ENCODE data around the gene TPO.
"Not testable (repeated sequence)": the region's sequence is repeated elsewhere in the genome, so short reads cannot be mapped to it uniquely, and the experiment has no call there.

Gene TPO

DNA sequence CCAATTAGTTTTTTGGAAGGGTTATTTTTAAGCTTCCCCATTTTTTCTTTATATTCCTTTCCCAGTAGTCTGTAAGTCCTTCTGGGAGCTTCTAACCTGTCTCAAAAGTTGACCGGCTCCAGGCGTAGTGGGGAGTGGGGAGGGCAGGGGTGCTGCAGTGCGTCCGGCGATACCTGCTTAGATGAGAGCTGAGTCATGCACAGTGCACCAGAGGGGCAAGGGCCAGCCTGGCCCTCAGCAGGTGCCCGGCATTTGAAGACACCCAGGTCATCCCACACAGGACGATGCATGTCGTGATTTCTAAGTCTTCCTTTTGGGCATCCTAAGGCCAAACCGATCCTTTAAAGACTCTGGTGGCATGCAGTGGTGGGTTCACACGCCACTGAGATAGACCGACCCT is 73.4 kb downstream of the TPO start:
- no peak for DNase-seq

DNA sequence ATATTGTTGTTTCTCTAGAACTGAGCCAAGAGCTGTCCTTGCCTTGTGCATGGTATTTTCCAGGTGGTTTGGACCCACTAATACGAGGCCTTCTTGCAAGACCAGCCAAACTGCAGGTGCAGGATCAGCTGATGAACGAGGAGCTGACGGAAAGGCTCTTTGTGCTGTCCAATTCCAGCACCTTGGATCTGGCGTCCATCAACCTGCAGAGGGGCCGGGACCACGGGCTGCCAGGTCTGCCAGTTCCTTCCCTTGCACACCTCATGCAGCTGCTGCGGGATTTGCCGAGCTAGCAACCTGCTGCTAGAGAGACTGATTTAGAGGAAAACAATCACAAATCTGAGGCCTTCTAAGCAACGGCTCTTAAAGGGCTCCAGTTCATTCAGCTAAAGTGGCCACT is 74.5 kb downstream of the TPO start:
- DNase-seq, result no peak

DNA sequence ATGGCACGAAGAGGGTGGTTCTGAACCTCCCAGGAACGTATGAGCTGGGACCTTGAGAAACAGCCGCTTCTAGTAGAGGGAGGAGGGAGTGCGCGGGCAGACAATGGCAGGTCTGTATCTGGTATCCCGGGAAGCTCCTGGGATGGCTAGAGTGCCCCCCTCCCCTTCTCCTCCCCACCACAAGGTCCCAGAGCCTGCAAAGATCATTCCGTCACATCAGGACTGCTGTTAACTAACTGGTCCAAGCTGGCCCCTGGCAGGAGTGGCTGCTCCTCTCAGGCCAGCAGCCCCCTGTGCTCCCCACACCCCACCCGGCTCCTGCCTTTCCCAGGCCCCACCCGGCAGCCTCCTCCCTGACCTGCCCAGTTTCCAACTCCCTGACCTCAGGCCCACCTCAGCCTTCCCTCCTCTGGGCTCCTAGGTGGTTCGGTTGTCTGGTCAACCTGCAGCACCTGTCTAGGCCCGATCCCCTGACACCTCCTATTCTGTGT is 75.0 kb downstream of the TPO start:
- no peak for DNase-seq

DNA sequence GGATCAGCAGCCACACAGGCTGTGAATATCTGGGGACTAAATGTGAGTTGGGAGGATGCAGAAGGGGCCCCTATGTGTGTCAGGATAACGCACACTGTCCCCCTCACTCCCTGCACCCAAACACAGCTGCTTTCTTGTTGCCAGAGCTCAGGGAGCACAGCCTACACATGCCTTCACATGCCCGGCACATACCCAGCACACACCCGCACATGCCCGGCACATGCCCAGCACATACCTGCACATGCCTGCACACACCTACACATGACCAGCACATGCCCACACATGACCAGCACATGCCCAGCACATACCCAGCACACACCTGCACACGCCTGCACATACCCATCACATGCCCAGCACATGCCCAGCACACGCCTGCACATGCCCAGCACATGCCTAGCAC is 75.6 kb downstream of the TPO start:
- no peak for DNase-seq

DNA sequence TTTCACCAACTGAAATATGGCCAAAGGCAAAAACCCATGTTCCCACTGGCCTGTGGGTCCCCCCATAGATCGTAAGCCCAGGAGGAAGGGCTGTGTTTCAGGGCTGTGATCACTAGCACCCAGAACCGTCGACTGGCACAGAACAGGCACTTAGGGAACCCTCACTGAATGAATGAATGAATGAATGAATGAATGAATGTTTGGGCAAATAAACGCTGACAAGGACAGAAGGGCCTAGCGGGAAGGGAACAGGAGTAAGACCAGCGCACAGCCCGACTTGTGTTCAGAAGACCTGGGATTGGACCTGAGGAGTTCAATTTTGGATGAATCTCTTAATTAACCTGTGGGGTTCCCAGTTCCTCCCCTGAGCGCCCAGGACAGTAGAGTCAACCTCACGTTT is 76.2 kb downstream of the TPO start:
- DNase-seq, result no peak

DNA sequence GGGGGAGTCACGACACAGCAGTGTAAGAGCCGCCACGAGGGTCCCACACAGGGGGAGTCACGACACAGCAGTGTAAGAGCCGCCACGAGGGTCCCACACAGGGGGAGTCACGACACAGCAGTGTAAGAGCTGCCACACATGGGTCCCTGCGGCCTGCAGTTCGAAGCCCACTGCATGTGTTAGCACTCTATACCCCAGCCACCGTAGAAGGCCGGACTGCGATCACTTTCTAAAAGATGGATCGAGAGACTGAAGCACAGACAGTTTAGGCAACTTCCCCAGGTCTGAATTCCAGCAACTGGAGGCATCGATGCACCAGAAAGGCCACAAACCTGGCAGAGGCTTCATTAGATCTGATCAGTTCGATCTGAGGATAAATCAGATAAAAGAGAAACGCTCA is 77.1 kb downstream of the TPO start:
- not testable (repeated sequence) for DNase-seq

DNA sequence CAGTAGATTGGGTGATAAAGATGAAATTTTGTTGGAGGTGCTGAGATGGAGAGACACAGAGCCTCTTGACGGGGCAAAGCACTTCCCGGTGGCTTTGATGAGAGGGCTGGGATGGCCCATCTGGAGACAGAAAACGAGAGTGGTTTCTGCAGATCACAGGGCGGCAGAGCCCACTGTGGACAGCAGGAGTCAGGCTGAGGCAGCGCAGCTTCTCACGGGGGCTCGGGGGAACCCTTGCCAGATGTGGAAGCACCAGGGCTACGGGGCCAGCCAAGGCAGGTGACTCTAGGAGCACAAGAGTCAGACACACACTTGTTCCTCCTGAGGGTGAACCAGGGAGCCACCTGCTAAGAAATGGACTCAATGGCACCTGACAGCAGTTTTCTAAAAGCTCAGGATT is 78.5 kb downstream of the TPO start:
- DNase-seq, result no peak

DNA sequence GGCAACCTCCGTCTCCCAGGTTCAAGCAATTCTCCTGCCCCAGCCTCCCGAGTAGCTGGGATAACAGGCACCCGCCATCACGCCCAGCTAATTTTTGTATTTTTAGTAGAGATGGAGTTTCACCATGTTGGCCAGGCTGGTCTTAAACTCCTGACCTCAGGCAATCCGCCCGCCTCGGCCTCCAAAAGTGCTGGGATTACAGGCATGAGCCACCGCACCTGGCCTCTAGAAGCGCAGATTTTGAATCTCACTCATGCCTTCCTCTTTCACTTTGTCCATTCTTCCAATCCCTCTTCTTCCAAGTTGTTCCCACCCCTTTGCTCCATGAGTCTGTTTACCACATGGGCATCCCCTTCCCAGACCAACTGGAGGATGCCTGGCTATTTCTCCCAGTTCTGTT is 79.0 kb downstream of the TPO start:
- not testable (repeated sequence) for DNase-seq

DNA sequence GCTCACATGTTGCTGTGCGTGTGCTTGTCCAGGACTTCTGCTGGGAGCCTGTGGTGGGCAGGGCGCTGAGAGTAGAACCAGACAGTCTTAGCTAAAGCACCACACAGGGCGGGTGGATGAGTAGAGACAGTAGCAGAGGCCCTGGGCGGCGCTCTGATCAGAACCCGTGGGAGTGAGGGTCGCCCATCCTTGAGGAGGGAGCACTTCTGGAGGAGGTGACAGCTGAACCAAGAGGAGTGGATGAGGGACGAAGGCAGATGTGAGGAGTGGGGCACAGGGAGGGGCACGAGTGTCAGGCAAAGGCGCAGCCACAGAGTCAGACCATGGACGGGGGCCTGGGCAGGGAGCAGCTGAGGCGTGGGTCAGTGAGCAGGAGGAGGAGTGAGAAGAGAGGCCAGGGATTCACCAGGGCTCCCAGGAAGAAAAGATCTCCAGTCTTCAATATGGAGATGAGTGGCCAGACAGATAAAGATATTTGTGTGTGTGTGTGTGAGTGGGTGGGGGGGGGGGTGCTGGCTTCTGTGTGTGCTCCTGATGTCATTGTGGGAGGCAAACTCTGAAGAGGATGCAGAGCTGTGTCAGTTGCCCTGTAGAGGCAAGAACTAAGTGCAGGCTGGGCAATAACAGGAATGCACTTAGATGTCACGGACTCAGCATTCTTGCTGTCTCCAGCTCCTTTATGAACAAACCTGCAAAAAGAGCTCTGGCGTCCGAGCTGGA is 79.6 kb downstream of the TPO start:
- DNase-seq, result no peak

DNA sequence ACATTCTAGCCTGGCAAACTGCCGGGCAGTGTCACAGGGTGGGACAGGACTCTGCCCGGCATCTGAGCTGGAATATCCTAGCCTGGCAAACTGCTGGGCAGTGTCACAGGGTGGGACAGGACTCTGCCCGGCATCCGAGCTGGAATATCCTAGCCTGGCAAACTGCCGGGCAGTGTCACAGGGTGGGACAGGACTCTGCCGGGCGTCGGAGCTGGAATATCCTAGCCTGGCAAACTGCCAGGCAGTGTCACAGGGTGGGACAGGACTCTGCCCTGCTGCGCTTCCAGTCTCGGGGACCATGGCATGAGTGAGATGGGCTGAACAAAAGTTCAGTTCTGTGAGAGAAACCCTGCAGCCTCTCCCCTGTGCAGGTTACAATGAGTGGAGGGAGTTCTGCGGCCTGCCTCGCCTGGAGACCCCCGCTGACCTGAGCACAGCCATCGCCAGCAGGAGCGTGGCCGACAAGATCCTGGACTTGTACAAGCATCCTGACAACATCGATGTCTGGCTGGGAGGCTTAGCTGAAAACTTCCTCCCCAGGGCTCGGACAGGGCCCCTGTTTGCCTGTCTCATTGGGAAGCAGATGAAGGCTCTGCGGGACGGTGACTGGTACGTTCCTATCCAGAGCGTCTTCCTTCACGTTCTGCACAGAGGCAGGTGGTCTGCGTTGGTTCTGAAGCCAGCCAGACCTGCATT is 80.3 kb downstream of the TPO start:
- no peak for DNase-seq

DNA sequence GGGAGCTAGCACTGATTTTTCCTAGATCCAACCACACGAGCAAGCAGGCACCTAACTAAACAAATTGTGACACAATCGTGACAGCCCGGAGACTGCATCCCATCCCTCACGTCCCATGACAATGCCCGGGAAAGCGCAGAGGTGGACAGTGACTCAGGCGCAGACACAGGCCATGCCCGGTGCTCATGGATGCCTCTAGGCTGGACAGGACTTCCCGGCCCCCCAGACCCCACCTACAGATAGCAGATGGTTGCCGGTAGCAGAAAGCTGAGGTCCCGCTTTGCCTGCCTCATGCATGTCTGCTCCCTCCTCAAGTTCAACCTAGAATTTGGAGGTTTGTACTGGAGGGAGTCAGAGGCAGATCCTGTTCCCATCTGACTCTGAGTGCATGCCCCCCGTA is 81.0 kb downstream of the TPO start:
- no peak for DNase-seq

DNA sequence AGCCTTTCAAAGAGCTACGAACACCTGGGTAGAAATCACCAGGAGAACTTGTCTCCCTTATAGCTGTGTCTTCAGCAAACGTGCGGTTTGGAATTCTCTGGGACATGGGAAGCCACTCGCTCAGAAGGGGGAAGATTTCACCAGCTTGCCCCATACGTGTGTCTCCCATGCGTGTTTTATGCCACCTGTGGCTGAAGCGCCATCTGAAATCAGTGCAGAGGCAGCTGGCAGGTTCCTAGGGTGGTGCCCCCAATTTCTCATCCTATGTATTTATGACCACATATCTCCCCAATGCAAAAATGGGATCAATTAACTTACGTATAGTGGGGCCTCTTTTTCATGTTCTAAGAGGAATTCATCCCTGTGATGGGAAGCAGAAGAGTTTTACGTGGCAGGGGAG is 81.6 kb downstream of the TPO start:
- no peak for DNase-seq

DNA sequence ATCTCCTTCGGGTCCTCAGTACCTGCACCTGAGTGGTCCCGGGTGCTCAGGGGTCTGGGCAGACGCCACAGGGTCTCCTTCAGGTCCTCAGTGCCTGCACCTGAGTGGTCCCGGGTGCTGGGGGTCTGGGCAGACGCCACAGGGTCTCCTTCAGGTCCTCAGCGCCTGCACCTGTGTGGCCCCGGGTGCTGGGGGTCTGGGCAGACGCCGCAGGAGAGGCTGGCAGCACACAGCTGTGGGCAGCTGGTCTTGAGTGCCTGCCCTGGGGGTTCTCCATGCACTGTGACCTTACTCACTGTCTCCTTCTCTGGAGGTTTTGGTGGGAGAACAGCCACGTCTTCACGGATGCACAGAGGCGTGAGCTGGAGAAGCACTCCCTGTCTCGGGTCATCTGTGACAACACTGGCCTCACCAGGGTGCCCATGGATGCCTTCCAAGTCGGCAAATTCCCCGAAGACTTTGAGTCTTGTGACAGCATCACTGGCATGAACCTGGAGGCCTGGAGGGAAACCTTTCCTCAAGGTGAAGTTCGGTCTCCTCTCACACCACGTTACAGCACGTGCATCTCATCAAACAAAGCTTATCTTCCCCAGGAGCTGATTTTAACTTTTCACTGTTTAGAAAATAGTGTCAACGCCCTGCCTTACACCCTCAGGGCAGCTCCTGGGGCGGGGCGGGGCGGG is 82.6 kb downstream of the TPO start:
- no peak for DNase-seq

DNA sequence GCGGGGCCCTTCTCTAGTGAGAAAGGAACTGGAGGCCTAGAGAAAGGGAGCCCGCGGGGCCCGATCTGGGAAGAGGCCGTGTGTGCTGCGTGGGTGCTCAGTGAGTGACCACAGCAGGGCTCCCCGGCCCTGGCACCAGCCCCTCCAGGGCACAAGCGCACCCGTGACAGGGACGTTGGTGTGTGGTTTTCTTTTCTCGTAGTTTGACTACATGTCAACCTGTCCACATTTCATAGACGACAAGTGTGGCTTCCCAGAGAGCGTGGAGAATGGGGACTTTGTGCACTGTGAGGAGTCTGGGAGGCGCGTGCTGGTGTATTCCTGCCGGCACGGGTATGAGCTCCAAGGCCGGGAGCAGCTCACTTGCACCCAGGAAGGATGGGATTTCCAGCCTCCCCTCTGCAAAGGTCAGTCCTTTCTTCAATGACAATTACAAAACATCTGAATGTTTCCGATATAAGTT is 83.1 kb downstream of the TPO start:
- DNase-seq, result no peak

DNA sequence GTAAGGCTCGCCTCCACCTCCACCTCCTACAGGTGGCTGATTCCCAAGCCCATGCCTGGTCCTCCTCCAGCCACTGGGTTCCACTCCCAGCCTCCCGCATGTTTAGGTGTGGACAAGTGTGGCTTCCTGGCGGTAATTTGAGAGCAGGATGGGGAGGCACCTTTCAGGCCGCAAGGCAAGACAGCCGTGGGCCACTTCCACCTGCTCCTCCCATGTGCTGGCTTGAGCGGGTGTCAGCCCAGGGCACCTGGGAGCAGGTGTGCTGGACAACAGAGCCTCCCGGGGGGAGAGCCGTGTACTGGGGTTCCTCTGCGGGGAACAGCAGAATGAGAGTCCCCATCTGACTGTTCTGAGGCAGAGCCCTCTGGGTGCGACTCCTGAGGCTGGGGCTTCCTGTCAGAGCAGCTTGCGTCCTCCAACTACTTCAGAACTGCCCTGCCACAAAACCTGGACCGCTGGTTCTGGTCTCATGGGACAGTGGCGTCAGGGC is 83.9 kb downstream of the TPO start:
- DNase-seq, result no peak

DNA sequence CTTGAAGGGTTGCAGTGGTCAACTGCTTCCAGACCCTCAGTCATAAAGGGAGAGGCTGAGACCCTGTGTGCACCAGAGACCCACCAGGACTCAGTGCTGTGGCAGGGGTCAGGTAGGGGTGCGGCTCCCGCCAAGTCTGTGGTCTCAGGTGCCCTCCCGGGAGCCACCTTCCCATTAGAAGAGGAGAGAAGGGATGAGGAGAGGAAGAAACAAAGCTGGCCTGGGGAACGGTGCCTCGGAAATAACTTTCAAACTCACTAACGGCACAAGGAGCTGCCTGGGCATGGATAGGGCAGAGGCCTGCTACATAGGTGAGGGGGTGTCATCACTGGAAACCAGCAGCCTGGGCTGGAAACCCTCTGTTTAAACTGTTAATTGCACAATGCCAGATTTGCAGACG is 84.9 kb downstream of the TPO start:
- DNase-seq, result no peak

DNA sequence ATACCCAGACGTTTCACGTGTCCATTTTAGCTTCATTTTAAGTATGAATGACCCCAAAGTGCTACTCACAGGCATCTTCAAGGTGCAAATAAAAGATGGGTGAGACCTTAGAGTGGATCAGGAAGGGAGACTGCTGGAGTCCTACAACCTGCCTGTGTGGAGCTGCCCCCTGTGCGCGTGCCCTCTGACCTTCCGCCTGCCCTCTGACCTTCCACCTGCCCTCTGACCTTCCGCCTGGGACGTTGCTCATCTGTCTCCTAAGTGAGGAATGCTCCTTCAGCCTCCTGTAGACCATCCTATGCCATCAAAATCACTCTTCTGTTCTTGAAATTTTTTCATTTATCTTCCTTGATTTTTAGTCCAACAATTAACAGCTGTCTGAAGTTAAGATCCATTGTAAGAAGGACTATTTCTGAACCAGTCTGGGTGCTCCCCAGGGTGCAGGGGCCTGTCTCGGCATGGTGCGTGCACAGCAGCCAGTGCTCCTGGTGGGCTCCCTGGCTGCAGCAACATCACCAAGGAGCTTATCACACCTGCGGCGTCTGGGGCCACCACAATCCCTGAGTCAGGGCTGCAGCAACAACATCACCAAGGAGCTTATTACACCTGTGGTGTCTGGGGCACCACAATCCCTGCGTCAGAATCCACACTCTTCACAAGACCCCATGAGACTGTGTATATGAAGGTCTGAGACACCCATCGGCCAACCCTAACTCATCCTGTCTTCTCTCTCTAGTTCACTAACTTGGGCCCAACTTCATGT is 86.0 kb downstream of the TPO start:
- no peak for DNase-seq

DNA sequence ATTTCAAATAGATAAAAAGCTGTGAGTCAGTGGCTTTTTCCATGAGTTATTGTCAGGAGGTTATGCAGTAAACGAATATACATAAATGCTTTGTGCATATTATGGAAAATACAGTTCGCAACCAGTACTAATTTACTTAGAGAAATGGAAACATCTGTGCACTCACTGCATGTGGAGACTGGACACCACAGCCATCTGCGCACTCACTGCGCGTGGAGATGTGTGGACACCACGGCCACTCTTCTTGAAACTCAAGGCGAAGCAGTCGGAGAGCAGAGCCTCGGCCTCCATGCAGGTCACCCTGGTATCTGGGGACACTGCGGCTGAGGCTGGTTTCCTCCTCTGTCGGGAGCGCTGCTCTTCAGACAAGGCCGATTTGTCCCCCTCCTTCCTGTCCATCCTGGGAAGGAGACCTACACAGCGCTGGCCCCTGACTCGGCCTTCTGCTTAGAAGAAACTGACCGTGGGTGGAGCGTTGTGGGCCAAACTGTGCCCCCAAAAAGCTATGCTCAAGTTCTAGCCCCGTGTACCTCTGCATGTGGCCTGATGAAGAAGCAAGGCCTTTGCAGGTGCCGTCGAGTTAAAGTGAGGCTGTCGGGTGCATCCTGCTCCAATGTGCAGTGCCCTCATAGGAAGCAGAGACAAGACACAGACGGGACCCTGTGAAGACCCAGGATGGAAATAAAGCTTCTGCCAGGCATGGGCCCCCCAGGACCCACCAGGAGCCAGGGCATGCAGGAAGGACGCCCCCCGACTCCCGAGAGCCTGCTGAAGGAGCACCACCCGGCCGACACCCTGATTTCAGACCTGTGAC is 88.0 kb downstream of the TPO start:
- no peak for DNase-seq

DNA sequence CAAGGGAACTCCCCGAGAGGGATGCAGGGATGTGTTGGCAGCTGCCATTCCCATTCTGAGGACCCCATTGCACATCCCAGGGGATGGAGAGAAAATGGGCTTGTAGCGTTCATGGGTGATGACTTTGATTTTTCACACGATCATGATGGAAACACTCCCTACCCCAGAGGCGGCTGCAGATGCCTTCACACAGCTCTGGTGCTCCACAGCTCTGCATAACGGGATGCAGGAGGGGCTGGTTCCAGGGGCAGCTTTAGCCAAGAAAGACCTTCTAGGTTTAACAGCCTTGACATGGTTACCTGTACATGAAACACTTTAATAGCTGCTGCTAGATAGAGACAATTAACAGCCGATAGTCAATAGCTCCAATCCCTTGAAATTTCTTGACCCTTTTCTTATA is 88.7 kb downstream of the TPO start:
- DNase-seq, result no peak

DNA sequence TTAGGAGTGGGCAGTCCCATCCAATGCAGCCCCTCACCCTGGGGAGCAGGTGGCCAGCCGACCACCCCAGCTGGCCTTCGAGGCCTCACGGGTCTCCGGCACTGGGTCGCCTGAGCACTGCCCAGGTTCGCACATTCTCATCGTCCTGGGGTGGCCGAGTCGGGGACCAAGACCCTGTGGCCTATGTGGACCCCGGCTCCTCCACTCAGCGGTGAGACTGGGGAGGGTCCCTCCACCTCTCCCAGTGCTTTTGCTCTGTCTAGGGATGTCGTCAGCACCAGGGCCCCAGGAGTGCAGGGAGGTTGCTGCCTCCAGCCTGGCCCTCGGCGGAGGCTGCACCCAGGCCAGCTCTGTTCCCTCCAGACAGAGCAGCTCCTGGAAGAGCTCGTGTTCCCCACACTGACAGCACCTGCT is 89.6 kb downstream of the TPO start:
- DNase-seq, result no peak

DNA sequence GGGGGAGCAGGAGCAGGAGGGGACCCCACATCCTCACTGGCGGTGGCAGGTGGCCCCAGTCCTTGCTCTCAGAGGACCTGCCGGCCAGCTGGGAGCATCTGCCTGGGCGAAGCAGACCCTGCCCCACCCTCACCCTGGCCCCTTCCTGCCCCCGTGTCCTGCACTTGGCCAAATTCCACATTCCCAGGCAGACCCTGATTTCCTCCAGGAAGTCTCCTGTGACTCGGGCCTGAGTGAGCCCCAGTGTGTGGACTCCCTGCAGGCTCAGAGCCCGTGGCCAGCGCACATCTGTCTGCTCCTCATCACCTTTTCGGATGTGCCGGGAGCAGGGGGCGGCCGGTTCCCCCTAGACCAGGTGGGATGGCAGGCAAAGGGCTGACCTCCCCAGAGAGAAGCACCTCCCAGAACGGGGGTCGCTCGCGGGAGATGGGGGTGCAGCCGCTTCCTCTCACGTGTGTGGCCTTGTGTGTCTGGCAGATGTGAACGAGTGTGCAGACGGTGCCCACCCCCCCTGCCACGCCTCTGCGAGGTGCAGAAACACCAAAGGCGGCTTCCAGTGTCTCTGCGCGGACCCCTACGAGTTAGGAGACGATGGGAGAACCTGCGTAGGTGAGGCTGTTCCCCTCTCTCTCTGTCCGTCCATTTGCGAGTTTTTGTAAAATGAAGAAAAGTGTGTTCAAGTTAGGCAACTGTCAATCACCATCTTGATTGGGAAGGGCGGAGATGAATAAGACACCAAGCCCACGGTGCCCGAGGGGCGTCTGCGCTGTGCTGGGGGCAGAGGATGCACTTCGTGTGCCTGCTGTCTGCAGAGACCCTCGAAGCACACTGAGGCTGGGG is 90.4 kb downstream of the TPO start:
- no peak for DNase-seq
